ENCODE results near the gene PTX3. TPM values are rescaled to one million over a fixed set of nuclear protein-coding genes. Genes with fewer than 3 reads are reported as not detected.

The PTX3 gene
- total and polyA plus RNA-seq, 2 donors (not counting 1 experiment from before 2014, with no cell fraction given), result 464 to 555 TPM

- Histone ChIP-seq H3K9me3 (ENCODE audit: control insufficient read depth, insufficient read depth, low read depth, low read length) (no peaks in the 10 kb centered on the region), H4K20me1 (ENCODE audit: control insufficient read depth, extremely low read depth, insufficient read depth, low read length) (no peaks in the 10 kb centered on the region), H3K36me3 (ENCODE audit: control insufficient read depth, insufficient read depth, low read length) (peaks cover 5% of the 10 kb centered on the region), H2AFZ (ENCODE audit: low read length) (no peak overlapping the region), H3K9ac (ENCODE audit: insufficient read depth, low read length) (no peak overlapping the region), H3K4me2 (ENCODE audit: extremely low read depth, insufficient read depth, low read length) (no peak overlapping the region), H3K27ac (ENCODE audit: insufficient read depth, low read length) (no peak overlapping the region), H3K79me2 (ENCODE audit: control insufficient read depth, insufficient read depth, low read length) (peaks cover 13% of the 10 kb centered on the region), H3K4me1 (ENCODE audit: control insufficient read depth, extremely low read depth, insufficient read depth, low read length) (peaks cover 7% of the 10 kb centered on the region), H3K27me3 (ENCODE audit: control insufficient read depth, insufficient read depth, low read length) (no peaks in the 10 kb centered on the region), H3K4me3 (replicated peaks in 1 of 4; ENCODE audit: control extremely low read depth in 1 of 4, insufficient read depth in 1 of 4, low read depth in 3 of 4, low read length in 4 of 4) (no peak overlapping the region)
- TF ChIP-seq EZH2 (IDR thresholded peaks at IDR 0.05; ENCODE audit: low read length, missing control alignments) (no peak), CTCF (conservative IDR thresholded peaks at IDR 0.05 in 1 of 2, IDR thresholded peaks at IDR 0.05 in 1 of 2; ENCODE audit: low read depth in 1 of 2, low read length in 2 of 2) (no peak)
- DNase-seq (ENCODE audit: low read depth in 2 of 2), result peak in 1 of 2 donors; percentile 94
These were observed 9.2 kb downstream of the PTX3 start for GRCh38 chr3:157445857-157446256.

GRCh38 chr3:157447026-157447694 lies 10.5 kb downstream of the PTX3 start:
- H3K79me2 ChIP-seq (ENCODE audit: control insufficient read depth, insufficient read depth, low read length), result peaks cover 4% of the 10 kb centered on the region
- H3K27me3 ChIP-seq (ENCODE audit: control insufficient read depth, insufficient read depth, low read length), result no peaks in the 10 kb centered on the region
- no peak overlapping the region for H3K27ac ChIP-seq (ENCODE audit: insufficient read depth, low read length)
- H3K9me3 ChIP-seq (ENCODE audit: control insufficient read depth, insufficient read depth, low read depth, low read length), result no peaks in the 10 kb centered on the region
- no peak overlapping the region for H3K4me3 ChIP-seq (replicated peaks in 1 of 4; ENCODE audit: control extremely low read depth in 1 of 4, insufficient read depth in 1 of 4, low read depth in 3 of 4, low read length in 4 of 4)
- H3K4me2 ChIP-seq (ENCODE audit: extremely low read depth, insufficient read depth, low read length), result no peak overlapping the region
- H4K20me1 ChIP-seq (ENCODE audit: control insufficient read depth, extremely low read depth, insufficient read depth, low read length), result no peaks in the 10 kb centered on the region
- TF ChIP-seq CTCF (conservative IDR thresholded peaks at IDR 0.05 in 1 of 2, IDR thresholded peaks at IDR 0.05 in 1 of 2; ENCODE audit: low read depth in 1 of 2, low read length in 2 of 2), result peak; percentile 82 to 90
- TF ChIP-seq EZH2 (IDR thresholded peaks at IDR 0.05; ENCODE audit: low read length, missing control alignments), result no peak
- H3K4me1 ChIP-seq (ENCODE audit: control insufficient read depth, extremely low read depth, insufficient read depth, low read length), result peaks cover 5% of the 10 kb centered on the region
- no peak overlapping the region for H2AFZ ChIP-seq (ENCODE audit: low read length)
- DNase-seq (ENCODE audit: low read depth in 2 of 2), result peak; percentile 58 to 81
- no peak overlapping the region for H3K9ac ChIP-seq (ENCODE audit: insufficient read depth, low read length)
- H3K36me3 ChIP-seq (ENCODE audit: control insufficient read depth, insufficient read depth, low read length), result peaks cover 4% of the 10 kb centered on the region

- Histone ChIP-seq H3K4me1 (ENCODE audit: control insufficient read depth, extremely low read depth, insufficient read depth, low read length) (no peaks in the 10 kb centered on the region), H3K9me3 (ENCODE audit: control insufficient read depth, insufficient read depth, low read depth, low read length) (no peaks in the 10 kb centered on the region), H3K4me3 (replicated peaks in 1 of 4; ENCODE audit: control extremely low read depth in 1 of 4, insufficient read depth in 1 of 4, low read depth in 3 of 4, low read length in 4 of 4) (no peak overlapping the region), H3K9ac (ENCODE audit: insufficient read depth, low read length) (no peak overlapping the region), H3K27ac (ENCODE audit: insufficient read depth, low read length) (no peak overlapping the region), H3K36me3 (ENCODE audit: control insufficient read depth, insufficient read depth, low read length) (no peaks in the 10 kb centered on the region), H3K79me2 (ENCODE audit: control insufficient read depth, insufficient read depth, low read length) (no peaks in the 10 kb centered on the region), H2AFZ (ENCODE audit: low read length) (no peak overlapping the region), H4K20me1 (ENCODE audit: control insufficient read depth, extremely low read depth, insufficient read depth, low read length) (no peaks in the 10 kb centered on the region), H3K27me3 (ENCODE audit: control insufficient read depth, insufficient read depth, low read length) (no peaks in the 10 kb centered on the region), H3K4me2 (ENCODE audit: extremely low read depth, insufficient read depth, low read length) (no peak overlapping the region)
- no peak for DNase-seq (ENCODE audit: low read depth in 2 of 2)
- no peak for TF ChIP-seq CTCF (conservative IDR thresholded peaks at IDR 0.05 in 1 of 2, IDR thresholded peaks at IDR 0.05 in 1 of 2; ENCODE audit: low read depth in 1 of 2, low read length in 2 of 2)
These were observed 15.4 kb downstream of the PTX3 start for GRCh38 chr3:157452097-157452496.

Data from fibroblast of lung (primary cell).